Liver (tissue), 9 donors: Measurements from ENCODE around the gene EFCAB11. TPM values are rescaled to one million over a fixed set of nuclear protein-coding genes. Genes with fewer than 3 reads are reported as not detected.
A peak's percentile ranks its signal among the peaks of the same experiment; 100 is the strongest.

Experiments used
- DNase-seq: peaks from one replicate; pipeline ENCODE4 v3.0.0-alpha.2; 2017; ENCODE audit warnings: low spot score
- H3K27ac ChIP-seq, 2 donors: one replicate each; pipeline ENCODE4 v1.7.0; 2013; ENCODE audit warnings: inconsistent platforms in 2 of 2, low read length in 2 of 2, control low read depth in 1 of 2, low read depth in 1 of 2, mild to moderate bottlenecking in 1 of 2
- H3K27me3 ChIP-seq, 4 donors: one replicate each; pipeline versions ENCODE4 v1.6.1 to v1.7.0; 2013; ENCODE audit warnings: low read length in 3 of 4, inconsistent platforms in 1 of 4, mild to moderate bottlenecking in 1 of 4, moderate library complexity in 1 of 4; ENCODE audit not compliant: control insufficient read depth in 4 of 4, insufficient read depth in 4 of 4
- H3K36me3 ChIP-seq, 4 donors: one replicate each; pipeline versions ENCODE4 v1.6.1 to v1.7.0; 2013; ENCODE audit warnings: low read length in 3 of 4, mild to moderate bottlenecking in 3 of 4, low read depth in 1 of 4, moderate library complexity in 1 of 4; ENCODE audit not compliant: control insufficient read depth in 4 of 4, insufficient read depth in 3 of 4
- H3K4me1 ChIP-seq, 4 donors: one replicate each; pipeline versions ENCODE4 v1.6.1 to v1.7.0; 2013; ENCODE audit warnings: low read length in 3 of 4, mild to moderate bottlenecking in 3 of 4, moderate library complexity in 1 of 4; ENCODE audit not compliant: control insufficient read depth in 4 of 4, insufficient read depth in 4 of 4
- H3K4me3 ChIP-seq, 3 donors: one replicate each; pipeline versions ENCODE4 v1.6.1 to v1.7.0; 2013; ENCODE audit warnings: low read length in 3 of 3, control low read depth in 1 of 3, low read depth in 1 of 3, mild to moderate bottlenecking in 1 of 3
- H3K9ac ChIP-seq, 2 donors: one replicate each; pipeline ENCODE4 v1.7.0; 2013; ENCODE audit warnings: low read length in 2 of 2, mild to moderate bottlenecking in 2 of 2, moderate library complexity in 2 of 2, control low read depth in 1 of 2, low read depth in 1 of 2
- H3K9me3 ChIP-seq, 4 donors: one replicate each; pipeline versions ENCODE4 v1.6.1 to v1.7.0; 2013; ENCODE audit warnings: low read length in 3 of 4; ENCODE audit not compliant: control insufficient read depth in 4 of 4
- ATF3 ChIP-seq: IDR thresholded peaks from 2 replicates; pipeline ENCODE4 v1.6.1; 2016; ENCODE audit warnings: antibody characterized with exemption
- CTCF ChIP-seq: fragments of 150-350 bp; IDR thresholded peaks from 2 replicates; pipeline ENCODE4 v1.5.1; 2017; ENCODE audit warnings: improper control_type of control experiment, low read depth, low read length; ENCODE audit not compliant: missing input control
- EGR1 ChIP-seq, 2 donors: IDR thresholded peaks; 2 replicates each; pipeline ENCODE4 v1.6.1; 2016 to 2018; ENCODE audit warnings: antibody characterized with exemption in 2 of 2, low read depth in 2 of 2
- FOXA1 ChIP-seq: IDR thresholded peaks from 2 replicates; pipeline ENCODE4 v1.6.1; 2016; ENCODE audit warnings: antibody characterized with exemption
- GABPA ChIP-seq, 2 donors: IDR thresholded peaks in 1 of 2; conservative IDR thresholded peaks in 1 of 2; 2 replicates each; pipeline ENCODE4 v1.6.1; 2016; ENCODE audit warnings: antibody characterized with exemption in 2 of 2, mild to moderate bottlenecking in 1 of 2, moderate library complexity in 1 of 2
- NR2F2 ChIP-seq: IDR thresholded peaks from 2 replicates; pipeline ENCODE4 v1.6.1; 2016; ENCODE audit warnings: antibody characterized with exemption
- RAD21 ChIP-seq, 2 donors: IDR thresholded peaks; 2 replicates each; pipeline ENCODE4 v1.6.1; 2016; ENCODE audit warnings: antibody characterized with exemption in 2 of 2, mild to moderate bottlenecking in 2 of 2
- REST ChIP-seq: IDR thresholded peaks from 2 replicates; pipeline ENCODE4 v1.6.1; 2016; ENCODE audit warnings: antibody characterized with exemption, mild to moderate bottlenecking
- RXRA ChIP-seq, 2 donors: IDR thresholded peaks; 2 replicates each; pipeline ENCODE4 v1.6.1; 2017 to 2018; ENCODE audit warnings: antibody characterized with exemption in 2 of 2, mild to moderate bottlenecking in 1 of 2
- SP1 ChIP-seq: IDR thresholded peaks from 2 replicates; pipeline ENCODE4 v1.6.1; 2018; ENCODE audit warnings: antibody characterized with exemption, mild to moderate bottlenecking
- TAF1 ChIP-seq: conservative IDR thresholded peaks from 2 replicates; pipeline ENCODE4 v1.6.1; 2016; ENCODE audit warnings: antibody characterized with exemption, mild to moderate bottlenecking
- ZBTB33 ChIP-seq: IDR thresholded peaks from 2 replicates; pipeline ENCODE4 v1.6.1; 2016; ENCODE audit warnings: antibody characterized with exemption
- WGBS: extraction: QIAGEN DNeasy Blood & Tissue Kit; methylation state at CpG from one replicate; pipeline ENCODE4 v1.1.7; 2013; 5-methylcytosine and 5-hydroxymethylcytosine counted together
- polyA plus RNA-seq, 2 donors: library from polyadenylated mRNA; stranded (reverse) in 1 of 2; unstranded in 1 of 2; fragments of 200-250 nt in 1 of 2; fragments of >200 nt in 1 of 2; fragmentation: Nextera tagmentation in 1 of 2; extraction: Ambion mirVana in 1 of 2; gene quantifications; one replicate each; pipeline versions ENCODE4 v1.2.1 to v1.2.3, GENCODE V29; 2013 to 2015
- total RNA-seq, 2 donors: library from RNA; depleted of rRNA; stranded (reverse); fragments of >200 nt; gene quantifications; one replicate each; pipeline ENCODE4 v1.2.3, GENCODE V29; 2014
- TF ChIP-seq, protein P1 (sequence below): IDR thresholded peaks from 2 replicates; pipeline ENCODE4 v1.6.1; 2016; ENCODE audit warnings: antibody characterized with exemption
- donor health status: healthy.
- donor health status: healthy.
- donor health status: healthy.
- donor health status: healthy.
- donor health status: healthy.

Gene EFCAB11
- total and polyA plus RNA-seq, 4 donors, result 2.1 to 4.7 (median 3.4) TPM

- Histone ChIP-seq H3K4me3 (no peak overlapping the region), H3K4me1 (peaks cover 0 to 2% (median 0%) of the 10 kb centered on the region in 4 donors), H3K27me3 (no peaks in the 10 kb centered on the region), H3K27ac (no peak overlapping the region), H3K36me3 (no peaks in the 10 kb centered on the region), H3K9me3 (no peaks in the 10 kb centered on the region), H3K9ac (no peak overlapping the region)
- TF ChIP-seq TAF1 (no peak), RAD21 (IDR thresholded peaks at IDR 0.05) (peak; percentile 97 to 99), CTCF (peak; percentile 78), RXRA (IDR thresholded peaks at IDR 0.05) (peak in 1 of 2 donors; percentile 6)
- TF ChIP-seq, protein P1, sequence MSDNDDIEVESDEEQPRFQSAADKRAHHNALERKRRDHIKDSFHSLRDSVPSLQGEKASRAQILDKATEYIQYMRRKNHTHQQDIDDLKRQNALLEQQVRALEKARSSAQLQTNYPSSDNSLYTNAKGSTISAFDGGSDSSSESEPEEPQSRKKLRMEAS, result no peak
- no peak for DNase-seq
- 50% methylated on average over 4 of the region's 4 CpGs for WGBS
Observed at GRCh38 chr14:89767861-89768268, 186.7 kb downstream of the EFCAB11 start.

GRCh38 chr14:89767131-89767530, 187.4 kb downstream of the EFCAB11 start:
- Histone ChIP-seq H3K4me3 (no peak overlapping the region), H3K27me3 (no peaks in the 10 kb centered on the region), H3K4me1 (peaks cover 0 to 2% (median 0%) of the 10 kb centered on the region in 4 donors), H3K36me3 (no peaks in the 10 kb centered on the region), H3K9ac (no peak overlapping the region), H3K27ac (no peak overlapping the region), H3K9me3 (no peaks in the 10 kb centered on the region)
- 52% methylated on average over 3 of the region's 3 CpGs for WGBS
- DNase-seq, result no peak
- TF ChIP-seq CTCF (no peak), SP1 (no peak), ATF3 (no peak), NR2F2 (no peak), GABPA (IDR thresholded peaks at IDR 0.05 in 1 of 2, conservative IDR thresholded peaks at IDR 0.05 in 1 of 2) (no peak), ZBTB33 (no peak), FOXA1 (no peak), REST (no peak), EGR1 (IDR thresholded peaks at IDR 0.05; ENCODE audit: low read depth in 2 of 2) (no peak)
- TF ChIP-seq, protein P1, result no peak
